Mononuclear cell (primary cell): ENCODE results near the gene ANKRD55. TPM values are rescaled to one million over a fixed set of nuclear protein-coding genes. Genes with fewer than 3 reads are reported as not detected.
"Not testable (repeated sequence)": the region's sequence is repeated elsewhere in the genome, so short reads cannot be mapped to it uniquely, and the experiment has no call there.

Experiments
- H3K27me3 ChIP-seq: 2 replicates; pipeline ENCODE4 v1.6.0; 2011; ENCODE audit warnings: low read length, control low read depth; ENCODE audit not compliant: insufficient read depth
- H3K4me1 ChIP-seq: 2 replicates; pipeline ENCODE4 v1.5.1; 2011; ENCODE audit warnings: mild to moderate bottlenecking, low read length, control low read depth; ENCODE audit not compliant: insufficient read depth
- H3K4me3 ChIP-seq: 2 replicates; pipeline ENCODE4 v1.5.1; 2011; ENCODE audit warnings: mild to moderate bottlenecking, low read length, moderate library complexity
- H3K9me3 ChIP-seq: 2 replicates; pipeline ENCODE4 v1.5.1; 2011; ENCODE audit warnings: low read depth, mild to moderate bottlenecking, control low read depth, low read length
- total RNA-seq: library from RNA; depleted of rRNA; stranded (reverse); fragments of >200 nt; gene quantifications from one replicate; pipeline ENCODE4 v1.2.3, GENCODE V29; 2012

Gene ANKRD55
- total RNA-seq, 1 donor = 8.6 TPM

GRCh38 chr5:56142614-56143372 is 90.3 kb downstream of the ANKRD55 start:
- H3K4me3 ChIP-seq = no peak overlapping the region

GRCh38 chr5:56142233-56142613 is 90.9 kb downstream of the ANKRD55 start:
- peaks cover 46% of the 10 kb centered on the region for H3K4me1 ChIP-seq
- H3K9me3 ChIP-seq = no peaks in the 10 kb centered on the region
- no peaks in the 10 kb centered on the region for H3K27me3 ChIP-seq
- no peak overlapping the region for H3K4me3 ChIP-seq

More at GRCh38 chr5:56142614-56143372, 90.3 kb downstream of the ANKRD55 start:
- Histone ChIP-seq H3K4me1 (peaks cover 51% of the 10 kb centered on the region), H3K27me3 (no peaks in the 10 kb centered on the region), H3K9me3 (no peaks in the 10 kb centered on the region)

GRCh38 chr5:56140073-56140472 is 93.1 kb downstream of the ANKRD55 start:
- Histone ChIP-seq H3K4me3 (no peak overlapping the region), H3K9me3 (no peaks in the 10 kb centered on the region), H3K27me3 (no peaks in the 10 kb centered on the region), H3K4me1 (peaks cover 25% of the 10 kb centered on the region)

- H3K4me1 ChIP-seq = peaks cover 4% of the 10 kb centered on the region
- no peak overlapping the region for H3K4me3 ChIP-seq
- no peaks in the 10 kb centered on the region for H3K27me3 ChIP-seq
- H3K9me3 ChIP-seq = no peaks in the 10 kb centered on the region
Observed at GRCh38 chr5:56130664-56131063, 102.5 kb downstream of the ANKRD55 start.

GRCh38 chr5:56129288-56129687 is 103.8 kb downstream of the ANKRD55 start:
- Histone ChIP-seq H3K9me3 (no peaks in the 10 kb centered on the region), H3K27me3 (no peaks in the 10 kb centered on the region), H3K4me1 (peaks cover 4% of the 10 kb centered on the region), H3K4me3 (no peak overlapping the region)

GRCh38 chr5:56128113-56128512 is 105.0 kb downstream of the ANKRD55 start:
- Histone ChIP-seq H3K9me3 (no peaks in the 10 kb centered on the region), H3K4me1 (peaks cover 8% of the 10 kb centered on the region), H3K27me3 (no peaks in the 10 kb centered on the region), H3K4me3 (no peak overlapping the region)

GRCh38 chr5:56126487-56127179 is 106.5 kb downstream of the ANKRD55 start:
- Histone ChIP-seq H3K4me3 (no peak overlapping the region), H3K9me3 (no peaks in the 10 kb centered on the region), H3K4me1 (peaks cover 8% of the 10 kb centered on the region), H3K27me3 (no peaks in the 10 kb centered on the region)

- no peaks in the 10 kb centered on the region for H3K27me3 ChIP-seq
- H3K4me1 ChIP-seq = peaks cover 8% of the 10 kb centered on the region
- H3K4me3 ChIP-seq = no peak overlapping the region
- H3K9me3 ChIP-seq = no peaks in the 10 kb centered on the region
Observed at GRCh38 chr5:56123531-56124243, 109.4 kb downstream of the ANKRD55 start.

- H3K4me3 ChIP-seq, H3K27me3 ChIP-seq, H3K9me3 ChIP-seq, H3K4me1 ChIP-seq: not testable (repeated sequence)
Observed at GRCh38 chr5:56122360-56122985, 110.7 kb downstream of the ANKRD55 start.

GRCh38 chr5:56119050-56119449 is 114.1 kb downstream of the ANKRD55 start:
- Histone ChIP-seq H3K9me3 (no peaks in the 10 kb centered on the region), H3K27me3 (no peaks in the 10 kb centered on the region), H3K4me1 (peaks cover 11% of the 10 kb centered on the region), H3K4me3 (no peak overlapping the region)

- H3K9me3 ChIP-seq = no peaks in the 10 kb centered on the region
- H3K27me3 ChIP-seq = no peaks in the 10 kb centered on the region
- no peak overlapping the region for H3K4me3 ChIP-seq
- H3K4me1 ChIP-seq = peaks cover 14% of the 10 kb centered on the region
Observed at GRCh38 chr5:56116599-56117141, 116.5 kb downstream of the ANKRD55 start.

- Histone ChIP-seq H3K4me1 (peaks cover 14% of the 10 kb centered on the region), H3K4me3 (no peak overlapping the region), H3K9me3 (no peaks in the 10 kb centered on the region), H3K27me3 (no peaks in the 10 kb centered on the region)
Observed at GRCh38 chr5:56115589-56115988, 117.5 kb downstream of the ANKRD55 start.

- peaks cover 14% of the 10 kb centered on the region for H3K4me1 ChIP-seq
- H3K27me3 ChIP-seq = no peaks in the 10 kb centered on the region
- H3K9me3 ChIP-seq = no peaks in the 10 kb centered on the region
- H3K4me3 ChIP-seq = no peak overlapping the region
Observed at GRCh38 chr5:56112526-56113121, 120.5 kb downstream of the ANKRD55 start.

- H3K9me3 ChIP-seq = no peaks in the 10 kb centered on the region
- peaks cover 8% of the 10 kb centered on the region for H3K4me1 ChIP-seq
- H3K27me3 ChIP-seq = no peaks in the 10 kb centered on the region
- H3K4me3 ChIP-seq = no peak overlapping the region
Observed at GRCh38 chr5:56111404-56111781, 121.7 kb downstream of the ANKRD55 start.
